Neural progenitor cell (in vitro differentiated cells): Measurements from ENCODE around the gene ADORA2A. TPM values are rescaled to one million over a fixed set of nuclear protein-coding genes. Genes with fewer than 3 reads are reported as not detected.

Experiments used
- DNase-seq: peaks from one replicate; pipeline ENCODE4 v3.0.0-alpha.2; 2016; ENCODE audit warnings: low spot score
- H2AFZ ChIP-seq: fragments of 200-600 bp; sonication (generic); replicated peaks from 2 replicates; pipeline ENCODE4 v1.6.1; 2016; ENCODE audit warnings: antibody characterized with exemption
- H3F3A ChIP-seq: fragments of 200-600 bp; sonication (generic); 2 replicates; pipeline ENCODE4 v1.6.1; 2016; ENCODE audit warnings: antibody characterized with exemption, low read depth
- H3K27ac ChIP-seq: fragments of 200-600 bp; sonication (generic); 2 replicates; pipeline ENCODE4 v1.5.1; 2016; ENCODE audit warnings: mild to moderate bottlenecking
- H3K27me3 ChIP-seq: fragments of 200-600 bp; sonication (generic); 2 replicates; pipeline ENCODE4 v1.6.1; 2016; ENCODE audit warnings: mild to moderate bottlenecking, moderate library complexity
- H3K36me3 ChIP-seq: fragments of 200-600 bp; sonication (generic); 2 replicates; pipeline ENCODE4 v1.5.1; 2016
- H3K4me1 ChIP-seq: fragments of 200-600 bp; sonication (generic); 2 replicates; pipeline ENCODE4 v1.6.1; 2016; ENCODE audit warnings: mixed run types
- H3K4me2 ChIP-seq: fragments of 200-600 bp; sonication (generic); 2 replicates; pipeline ENCODE4 v1.6.1; 2016
- H3K4me3 ChIP-seq: fragments of 200-600 bp; sonication (generic); 2 replicates; pipeline ENCODE4 v1.5.1; 2016
- H3K79me2 ChIP-seq: fragments of 200-600 bp; sonication (generic); 2 replicates; pipeline ENCODE4 v1.6.1; 2016; ENCODE audit warnings: low read depth
- H3K9ac ChIP-seq: fragments of 200-600 bp; sonication (generic); 2 replicates; pipeline ENCODE4 v1.6.1; 2016
- H3K9me3 ChIP-seq: fragments of 200-600 bp; sonication (generic); 2 replicates; pipeline ENCODE4 v1.5.1; 2016; ENCODE audit warnings: low read depth
- H4K20me1 ChIP-seq: fragments of 200-600 bp; sonication (generic); 2 replicates; pipeline ENCODE4 v1.6.1; 2016; ENCODE audit warnings: low read depth
- H3K27ac Mint-ChIP-seq: 3 replicates; pipeline ENCODE4 v1.8.0; 2021; ENCODE audit warnings: mixed read lengths
- H3K27me3 Mint-ChIP-seq: 2 replicates; pipeline ENCODE4 v1.8.0; 2022; ENCODE audit warnings: low read depth, mild to moderate bottlenecking, inconsistent platforms, moderate library complexity, mixed read lengths; ENCODE audit not compliant: insufficient read depth
- H3K36me3 Mint-ChIP-seq: 3 replicates; pipeline ENCODE4 v1.8.0; 2021; ENCODE audit warnings: mixed read lengths
- H3K4me1 Mint-ChIP-seq: 3 replicates; pipeline ENCODE4 v1.8.0; 2021; ENCODE audit warnings: mixed read lengths
- H3K4me3 Mint-ChIP-seq: 3 replicates; pipeline ENCODE4 v1.8.0; 2021; ENCODE audit warnings: mild to moderate bottlenecking, moderate library complexity, mixed read lengths
- H3K9me3 Mint-ChIP-seq: 3 replicates; pipeline ENCODE4 v1.8.0; 2020; ENCODE audit warnings: mixed read lengths
- EZH2 ChIP-seq: fragments of 200-600 bp; sonication (generic); IDR thresholded peaks from 2 replicates; pipeline ENCODE4 v1.6.1; 2017; ENCODE audit warnings: antibody characterized with exemption, mild to moderate bottlenecking, moderate library complexity
- EZH2phosphoT487 ChIP-seq: fragments of 200-600 bp; sonication (generic); IDR thresholded peaks from 2 replicates; pipeline ENCODE4 v1.6.1; 2017; ENCODE audit warnings: antibody characterized with exemption
- total RNA-seq: library from RNA; depleted of rRNA; stranded (reverse); fragments of >200 nt; gene quantifications from 2 replicates; pipeline ENCODE4 v1.2.3, GENCODE V29; 2015; ENCODE audit warnings: low replicate concordance
- TF ChIP-seq, protein P1 (sequence below): fragments of 200-600 bp; sonication (generic); IDR thresholded peaks from 2 replicates; pipeline ENCODE4 v1.5.1; 2017; ENCODE audit warnings: antibody characterized with exemption, mild to moderate bottlenecking

The ADORA2A gene
- total RNA-seq, 1 donor from 2014 or later = 0.51 TPM

DNA sequence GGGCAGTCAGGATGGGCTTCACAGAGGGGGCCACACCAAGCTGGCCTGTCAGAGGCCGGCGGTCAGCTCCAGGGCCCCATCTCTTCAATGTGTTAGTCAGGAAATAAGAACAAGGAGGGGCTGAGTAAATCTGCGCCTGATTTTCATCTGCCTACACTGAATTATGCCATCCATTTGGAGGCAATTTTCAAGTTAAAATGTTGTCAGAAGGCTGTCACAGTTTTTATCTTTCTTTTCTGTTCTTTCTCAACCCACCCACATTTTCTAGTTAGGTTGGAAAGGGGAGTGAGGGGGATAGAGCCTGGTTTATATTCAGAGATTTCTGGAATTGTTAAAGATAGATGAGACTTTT is 18.8 kb downstream of the ADORA2A start:
- no peak for TF ChIP-seq EZH2
- no peak for TF ChIP-seq EZH2phosphoT487
- TF ChIP-seq, protein P1, sequence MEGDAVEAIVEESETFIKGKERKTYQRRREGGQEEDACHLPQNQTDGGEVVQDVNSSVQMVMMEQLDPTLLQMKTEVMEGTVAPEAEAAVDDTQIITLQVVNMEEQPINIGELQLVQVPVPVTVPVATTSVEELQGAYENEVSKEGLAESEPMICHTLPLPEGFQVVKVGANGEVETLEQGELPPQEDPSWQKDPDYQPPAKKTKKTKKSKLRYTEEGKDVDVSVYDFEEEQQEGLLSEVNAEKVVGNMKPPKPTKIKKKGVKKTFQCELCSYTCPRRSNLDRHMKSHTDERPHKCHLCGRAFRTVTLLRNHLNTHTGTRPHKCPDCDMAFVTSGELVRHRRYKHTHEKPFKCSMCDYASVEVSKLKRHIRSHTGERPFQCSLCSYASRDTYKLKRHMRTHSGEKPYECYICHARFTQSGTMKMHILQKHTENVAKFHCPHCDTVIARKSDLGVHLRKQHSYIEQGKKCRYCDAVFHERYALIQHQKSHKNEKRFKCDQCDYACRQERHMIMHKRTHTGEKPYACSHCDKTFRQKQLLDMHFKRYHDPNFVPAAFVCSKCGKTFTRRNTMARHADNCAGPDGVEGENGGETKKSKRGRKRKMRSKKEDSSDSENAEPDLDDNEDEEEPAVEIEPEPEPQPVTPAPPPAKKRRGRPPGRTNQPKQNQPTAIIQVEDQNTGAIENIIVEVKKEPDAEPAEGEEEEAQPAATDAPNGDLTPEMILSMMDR = no peak
- peaks cover 4% of the 10 kb centered on the region for H3K27me3 Mint-ChIP-seq
- no peaks in the 10 kb centered on the region for H3K36me3 Mint-ChIP-seq
- Histone ChIP-seq H3K27me3 (peaks cover 17% of the 10 kb centered on the region), H3K9me3 (no peaks in the 10 kb centered on the region), H3K4me1 (peaks cover 34% of the 10 kb centered on the region), H3K79me2 (no peaks in the 10 kb centered on the region), H3F3A (peaks cover 17% of the 10 kb centered on the region), H2AFZ (no peak overlapping the region), H3K27ac (no peak overlapping the region), H3K9ac (no peak overlapping the region), H4K20me1 (no peaks in the 10 kb centered on the region), H3K36me3 (no peaks in the 10 kb centered on the region), H3K4me2 (peak overlapping the region; percentile 46), H3K4me3 (no peak overlapping the region)
- DNase-seq = no peak
- H3K4me1 Mint-ChIP-seq = peaks cover 53% of the 10 kb centered on the region
- H3K4me3 Mint-ChIP-seq = no peak overlapping the region
- no peaks in the 10 kb centered on the region for H3K9me3 Mint-ChIP-seq
- H3K27ac Mint-ChIP-seq = peak overlapping the region; percentile 76

DNA sequence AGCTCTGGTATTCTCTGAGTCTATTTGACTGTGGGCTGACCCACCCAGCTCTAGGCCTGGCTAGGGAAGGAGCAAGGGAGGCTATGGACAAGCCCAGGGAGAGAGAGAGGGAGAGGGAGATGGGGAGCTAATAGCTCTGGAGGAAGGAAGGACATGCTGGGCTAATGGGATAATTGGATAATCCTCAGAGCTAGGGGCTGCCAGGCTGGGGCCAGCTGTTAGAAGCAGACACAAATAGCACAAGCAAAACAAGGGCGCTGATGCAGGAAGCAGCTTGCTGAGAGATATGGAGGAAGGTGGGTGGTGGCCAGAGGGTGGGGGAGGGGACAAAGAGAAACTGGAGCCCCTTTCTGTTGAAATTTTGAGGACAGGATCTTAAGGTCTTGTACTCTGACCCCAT is 23.2 kb downstream of the ADORA2A start:
- TF ChIP-seq, protein P1 = no peak
- TF ChIP-seq EZH2 (no peak), EZH2phosphoT487 (no peak)
- no peaks in the 10 kb centered on the region for H3K79me2 ChIP-seq
- H3K4me3 ChIP-seq = no peak overlapping the region
- H3K27me3 ChIP-seq = peaks cover 17% of the 10 kb centered on the region
- no peak overlapping the region for H2AFZ ChIP-seq
- peaks cover 22% of the 10 kb centered on the region for H3K4me1 ChIP-seq
- DNase-seq = peak; percentile 75
- no peak overlapping the region for H3K4me3 Mint-ChIP-seq
- peaks cover 2% of the 10 kb centered on the region for H3K9me3 Mint-ChIP-seq
- H3K27ac Mint-ChIP-seq = no peak overlapping the region
- no peak overlapping the region for H3K27ac ChIP-seq
- H3F3A ChIP-seq = peaks cover 16% of the 10 kb centered on the region
- no peak overlapping the region for H3K9ac ChIP-seq
- peak overlapping the region; percentile 47 for H3K4me2 ChIP-seq
- H3K9me3 ChIP-seq = no peaks in the 10 kb centered on the region
- H3K36me3 Mint-ChIP-seq = no peaks in the 10 kb centered on the region
- H3K4me1 Mint-ChIP-seq = peaks cover 26% of the 10 kb centered on the region
- peaks cover 7% of the 10 kb centered on the region for H3K27me3 Mint-ChIP-seq
- no peaks in the 10 kb centered on the region for H4K20me1 ChIP-seq
- no peaks in the 10 kb centered on the region for H3K36me3 ChIP-seq

DNA sequence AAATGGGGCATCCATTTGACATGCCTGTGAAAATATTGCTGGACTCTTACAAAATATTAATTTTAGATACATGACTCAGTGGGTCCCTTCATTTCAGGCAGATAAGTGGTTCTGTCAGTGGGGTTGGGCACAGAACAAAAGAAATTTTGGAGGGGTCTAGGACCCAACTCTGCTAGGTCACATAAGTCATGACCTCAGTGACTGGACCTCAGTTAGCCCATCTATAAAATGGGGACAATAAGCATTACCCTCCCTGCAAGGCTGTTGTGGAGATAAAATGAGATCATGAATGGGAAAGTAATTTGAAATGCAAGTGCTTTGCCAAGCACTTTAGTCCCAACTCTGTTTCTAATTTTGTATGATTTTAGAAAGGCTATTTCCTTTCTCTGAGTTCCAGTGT is 23.8 kb downstream of the ADORA2A start:
- DNase-seq = no peak
- Histone ChIP-seq H3F3A (peaks cover 15% of the 10 kb centered on the region), H3K4me1 (peaks cover 17% of the 10 kb centered on the region), H3K9ac (no peak overlapping the region), H3K36me3 (no peaks in the 10 kb centered on the region), H2AFZ (no peak overlapping the region), H3K4me3 (no peak overlapping the region), H3K79me2 (no peaks in the 10 kb centered on the region), H3K27me3 (peaks cover 17% of the 10 kb centered on the region), H4K20me1 (no peaks in the 10 kb centered on the region), H3K9me3 (no peaks in the 10 kb centered on the region), H3K4me2 (peak overlapping the region; percentile 47), H3K27ac (no peak overlapping the region)
- Mint-ChIP-seq H3K27ac (no peak overlapping the region), H3K9me3 (peaks cover 2% of the 10 kb centered on the region), H3K27me3 (peaks cover 5% of the 10 kb centered on the region), H3K4me1 (peaks cover 20% of the 10 kb centered on the region), H3K4me3 (no peak overlapping the region), H3K36me3 (no peaks in the 10 kb centered on the region)
- TF ChIP-seq, protein P1 = no peak
- TF ChIP-seq EZH2phosphoT487 (no peak), EZH2 (no peak)

DNA sequence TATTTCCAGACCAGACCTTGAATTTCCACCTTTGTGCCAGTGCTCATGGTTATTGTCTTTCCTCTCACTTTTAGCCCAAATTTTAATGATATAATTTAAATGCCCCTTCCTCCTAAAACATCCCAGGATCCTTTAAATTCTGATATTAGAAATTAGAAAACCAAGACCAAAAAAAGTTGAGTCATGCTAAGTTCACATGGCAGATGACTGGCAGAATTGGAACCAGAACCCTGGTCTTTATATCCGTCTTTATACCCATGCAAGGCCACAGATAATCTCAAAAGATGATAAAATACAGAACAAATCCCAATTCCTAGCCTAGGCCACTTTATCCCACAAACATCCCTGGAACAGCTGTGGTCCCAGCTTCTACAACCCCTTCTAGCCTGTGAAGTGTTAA is 26.5 kb downstream of the ADORA2A start:
- no peak for DNase-seq
- Histone ChIP-seq H3K27me3 (peaks cover 14% of the 10 kb centered on the region), H3K79me2 (no peaks in the 10 kb centered on the region), H3K9ac (no peak overlapping the region), H3K4me1 (peaks cover 15% of the 10 kb centered on the region), H3K4me3 (no peak overlapping the region), H3K9me3 (no peaks in the 10 kb centered on the region), H3K4me2 (no peak overlapping the region), H4K20me1 (no peaks in the 10 kb centered on the region), H3K27ac (no peak overlapping the region), H3F3A (peaks cover 15% of the 10 kb centered on the region), H3K36me3 (no peaks in the 10 kb centered on the region), H2AFZ (no peak overlapping the region)
- peaks cover 12% of the 10 kb centered on the region for H3K4me1 Mint-ChIP-seq
- no peak overlapping the region for H3K27ac Mint-ChIP-seq
- no peak overlapping the region for H3K4me3 Mint-ChIP-seq
- no peaks in the 10 kb centered on the region for H3K36me3 Mint-ChIP-seq
- TF ChIP-seq, protein P1 = no peak
- no peak for TF ChIP-seq EZH2
- TF ChIP-seq EZH2phosphoT487 = no peak
- peaks cover 2% of the 10 kb centered on the region for H3K9me3 Mint-ChIP-seq
- H3K27me3 Mint-ChIP-seq = peaks cover 3% of the 10 kb centered on the region
